ENCODE measurements around the gene KITLG. TPM values are rescaled to one million over a fixed set of nuclear protein-coding genes. Genes with fewer than 3 reads are reported as not detected.

The KITLG gene
- total RNA-seq, 1 donor from 2014 or later, result 13.2 TPM

- no peaks in the 10 kb centered on the region for H3K27me3 ChIP-seq
- no peak for TF ChIP-seq CTCF (IDR thresholded peaks at IDR 0.05)
- H3K4me1 ChIP-seq, result no peaks in the 10 kb centered on the region
- no peak overlapping the region for H3K4me3 ChIP-seq
- no peaks in the 10 kb centered on the region for H3K36me3 ChIP-seq
- intact Hi-C loops (cut with DNase I), result no loop called here
- DNase-seq (ENCODE audit: low spot score in 2 of 2), result no peak
- no peaks in the 10 kb centered on the region for H3K9me3 ChIP-seq
- no peak overlapping the region for H3K27ac ChIP-seq
Observed at GRCh38 chr12:88571543-88571942, 8.7 kb downstream of the KITLG start.

DNA sequence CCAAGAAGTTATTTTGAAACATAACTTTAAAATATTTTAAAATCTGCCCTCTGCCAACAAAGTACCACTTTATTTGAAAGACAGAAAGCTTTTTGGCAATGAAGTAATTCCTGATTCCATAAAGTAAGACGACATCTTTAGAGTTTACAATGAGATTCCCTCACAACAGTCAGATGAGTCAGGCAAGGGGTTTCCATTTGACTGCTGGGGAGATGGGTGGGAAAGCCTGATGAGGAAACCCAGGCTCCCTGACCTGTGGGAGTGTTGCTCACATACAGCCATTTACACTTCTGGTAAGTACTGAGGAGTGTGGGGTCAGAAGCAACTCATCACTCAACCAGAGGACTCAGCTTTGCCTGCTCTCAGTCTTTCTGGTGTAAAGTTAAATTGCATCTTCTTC, 10.2 kb downstream of the KITLG start:
- TF ChIP-seq CTCF (IDR thresholded peaks at IDR 0.05), result no peak
- intact Hi-C loops (cut with DNase I), result no loop called here
- H3K36me3 ChIP-seq, result no peaks in the 10 kb centered on the region
- no peak overlapping the region for H3K27ac ChIP-seq
- no peaks in the 10 kb centered on the region for H3K4me1 ChIP-seq
- no peak overlapping the region for H3K4me3 ChIP-seq
- DNase-seq (ENCODE audit: low spot score in 2 of 2), result no peak
- H3K27me3 ChIP-seq, result no peaks in the 10 kb centered on the region
- no peaks in the 10 kb centered on the region for H3K9me3 ChIP-seq

GRCh38 chr12:88566430-88566829, 13.8 kb downstream of the KITLG start:
- Histone ChIP-seq H3K36me3 (no peaks in the 10 kb centered on the region), H3K9me3 (no peaks in the 10 kb centered on the region), H3K4me3 (no peak overlapping the region), H3K4me1 (no peaks in the 10 kb centered on the region), H3K27me3 (no peaks in the 10 kb centered on the region), H3K27ac (no peak overlapping the region)
- DNase-seq (ENCODE audit: low spot score in 2 of 2), result no peak
- intact Hi-C loops (cut with DNase I), result no loop called here
- TF ChIP-seq CTCF (IDR thresholded peaks at IDR 0.05), result no peak

DNA sequence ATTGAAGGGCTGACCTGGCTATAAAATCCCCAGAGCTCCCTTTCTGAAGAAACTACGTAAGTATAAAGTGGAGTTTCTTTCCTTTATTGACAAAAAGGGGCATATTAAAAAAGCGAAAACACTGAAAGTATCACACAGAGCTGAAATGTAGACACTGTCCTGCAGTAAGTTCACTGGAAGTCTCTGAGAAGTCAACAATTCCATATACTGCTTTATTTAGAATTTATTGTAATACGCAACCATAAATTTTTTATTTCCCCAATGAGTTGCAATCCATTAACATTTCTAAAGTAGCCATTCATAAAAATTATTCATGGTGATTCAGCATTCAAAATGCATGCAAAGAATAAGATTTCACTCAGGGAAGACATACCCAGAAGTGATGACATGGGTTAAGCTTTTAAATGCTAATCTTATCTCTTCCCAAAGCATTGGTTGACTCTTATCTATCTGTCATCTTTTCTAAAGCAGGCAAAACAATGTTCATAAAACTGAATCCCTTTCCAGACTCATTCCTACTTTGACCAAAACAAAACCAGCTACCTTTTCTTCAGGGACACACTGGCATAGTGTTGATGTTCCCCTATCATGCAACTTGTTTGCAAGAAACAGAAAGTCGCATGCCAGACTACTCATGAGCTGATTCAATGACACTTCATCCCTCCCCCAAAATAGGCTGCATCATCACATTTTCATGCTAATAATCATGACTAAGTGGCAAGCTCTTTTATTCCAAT, 17.3 kb downstream of the KITLG start:
- H3K27me3 ChIP-seq, result no peaks in the 10 kb centered on the region
- no peak overlapping the region for H3K4me3 ChIP-seq
- H3K4me1 ChIP-seq, result no peaks in the 10 kb centered on the region
- no peak for TF ChIP-seq CTCF (IDR thresholded peaks at IDR 0.05)
- no peak overlapping the region for H3K27ac ChIP-seq
- no peaks in the 10 kb centered on the region for H3K9me3 ChIP-seq
- intact Hi-C loops (cut with DNase I), result no loop called here
- no peaks in the 10 kb centered on the region for H3K36me3 ChIP-seq
- DNase-seq (ENCODE audit: low spot score in 2 of 2), result no peak

DNA sequence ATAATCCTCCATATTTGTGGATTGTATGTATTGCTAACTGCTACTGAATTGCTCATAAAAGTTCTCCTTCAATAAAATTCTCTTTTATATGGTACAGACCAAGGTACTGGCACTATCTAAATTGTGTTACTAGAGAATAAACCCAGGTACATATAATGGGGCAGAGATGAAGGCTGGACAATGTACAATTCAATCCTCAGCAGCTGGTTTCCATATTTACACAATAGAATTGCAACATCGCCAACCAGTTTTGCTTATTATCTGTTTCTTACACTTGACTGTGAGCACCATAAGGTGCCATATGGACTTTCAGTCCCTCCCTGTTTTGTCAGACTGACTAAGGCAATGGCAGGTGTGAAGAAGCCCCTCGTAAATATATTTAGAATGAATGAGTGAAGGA, 18.1 kb downstream of the KITLG start:
- Histone ChIP-seq H3K4me1 (no peaks in the 10 kb centered on the region), H3K27ac (no peak overlapping the region), H3K27me3 (no peaks in the 10 kb centered on the region), H3K36me3 (no peaks in the 10 kb centered on the region), H3K4me3 (no peak overlapping the region), H3K9me3 (no peaks in the 10 kb centered on the region)
- DNase-seq (ENCODE audit: low spot score in 2 of 2), result no peak
- intact Hi-C loops (cut with DNase I), result no loop called here
- TF ChIP-seq CTCF (IDR thresholded peaks at IDR 0.05), result no peak

GRCh38 chr12:88559772-88560171, 20.5 kb downstream of the KITLG start:
- no peak for TF ChIP-seq CTCF (IDR thresholded peaks at IDR 0.05)

More at GRCh38 chr12:88559772-88560171, 20.5 kb downstream of the KITLG start:
- no peak for DNase-seq (ENCODE audit: low spot score in 2 of 2)
- Histone ChIP-seq H3K4me3 (no peak overlapping the region), H3K9me3 (no peaks in the 10 kb centered on the region), H3K27ac (no peak overlapping the region), H3K4me1 (no peaks in the 10 kb centered on the region), H3K27me3 (no peaks in the 10 kb centered on the region), H3K36me3 (no peaks in the 10 kb centered on the region)
- intact Hi-C loops (cut with DNase I), result no loop called here

Data from ascending aorta (tissue), 2 donors.